ENCODE results near the gene SEPTIN10.

SEPTIN10 gene

DNA sequence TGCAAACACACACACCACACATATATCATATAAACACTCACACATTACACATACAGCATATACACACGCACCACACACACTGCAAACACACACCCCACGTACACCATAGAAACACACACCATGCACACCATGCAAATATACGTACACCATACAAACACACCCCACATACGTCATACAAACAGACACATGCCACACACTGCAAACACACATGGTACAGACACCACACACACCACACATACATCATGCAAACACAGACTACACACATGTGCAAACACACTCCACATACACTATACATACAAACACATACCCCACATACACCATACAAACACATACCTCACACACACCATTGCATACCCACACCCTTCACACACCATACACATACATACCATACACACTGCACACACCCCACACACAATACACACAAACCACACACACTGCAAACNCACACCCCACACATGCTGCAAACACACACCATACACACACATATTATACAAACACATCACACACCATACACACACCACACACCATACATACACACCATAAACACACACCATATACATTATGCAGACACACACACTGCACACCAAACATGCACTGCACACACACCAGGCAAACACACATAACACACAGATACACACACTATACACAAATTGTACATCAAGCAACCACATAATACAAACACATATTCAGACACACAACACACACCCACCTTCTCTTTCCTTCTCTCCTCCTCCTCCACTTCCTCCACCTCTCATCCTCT is 120.4 kb downstream of the SEPTIN10 start:
- DNase-seq = no peak

All from NCI-H345 (cell line).